Endothelial cell (in vitro differentiated cells): ENCODE results near the gene B3GNT3. TPM values are rescaled to one million over a fixed set of nuclear protein-coding genes. Genes with fewer than 3 reads are reported as not detected.

ENCODE experiments used
- DNase-seq: peaks from one replicate; pipeline ENCODE4 v3.0.0; 2021; ENCODE audit warnings: low spot score
- H3K27ac Mint-ChIP-seq: one replicate; pipeline ENCODE4 v1.8.0; 2021; ENCODE audit warnings: mixed read lengths, inconsistent platforms; ENCODE audit not compliant: unreplicated experiment
- H3K27me3 Mint-ChIP-seq: one replicate; pipeline ENCODE4 v1.8.0; 2021; ENCODE audit warnings: mild to moderate bottlenecking, moderate library complexity, mixed read lengths, inconsistent platforms; ENCODE audit not compliant: unreplicated experiment
- H3K36me3 Mint-ChIP-seq: one replicate; pipeline ENCODE4 v1.8.0; 2021; ENCODE audit warnings: mild to moderate bottlenecking, low read depth, mixed read lengths, inconsistent platforms; ENCODE audit not compliant: unreplicated experiment
- H3K4me1 Mint-ChIP-seq: one replicate; pipeline ENCODE4 v1.8.0; 2021; ENCODE audit warnings: mild to moderate bottlenecking, mixed read lengths, inconsistent platforms; ENCODE audit not compliant: unreplicated experiment
- H3K4me3 Mint-ChIP-seq: one replicate; pipeline ENCODE4 v1.8.0; 2021; ENCODE audit warnings: mild to moderate bottlenecking, mixed read lengths, inconsistent platforms; ENCODE audit not compliant: unreplicated experiment
- H3K9me3 Mint-ChIP-seq: one replicate; pipeline ENCODE4 v1.8.0; 2021; ENCODE audit warnings: mixed read lengths, inconsistent platforms; ENCODE audit not compliant: unreplicated experiment
- long read RNA-seq: library from polyadenylated mRNA; unstranded; transcript quantifications from one replicate; pipeline ENCODE4 v2.0.0, GENCODE V29; 2020; ENCODE audit not compliant: unreplicated experiment
- total RNA-seq: library from RNA; stranded (reverse); fragmentation: NEBNext Ultra II Directional; extraction: Animal tissue kit (Norgen Biotek cat#: 25700); gene quantifications from one replicate; pipeline ENCODE4 v1.2.1, GENCODE V29; 2021; ENCODE audit not compliant: unreplicated experiment
- TF ChIP-seq, protein P1 (sequence below): fragments of 200-600 bp; sonication (generic); IDR thresholded peaks from one replicate; pipeline ENCODE4 v1.5.0; 2021; ENCODE audit warnings: antibody characterized with exemption; ENCODE audit not compliant: unreplicated experiment

The B3GNT3 gene, protein sequence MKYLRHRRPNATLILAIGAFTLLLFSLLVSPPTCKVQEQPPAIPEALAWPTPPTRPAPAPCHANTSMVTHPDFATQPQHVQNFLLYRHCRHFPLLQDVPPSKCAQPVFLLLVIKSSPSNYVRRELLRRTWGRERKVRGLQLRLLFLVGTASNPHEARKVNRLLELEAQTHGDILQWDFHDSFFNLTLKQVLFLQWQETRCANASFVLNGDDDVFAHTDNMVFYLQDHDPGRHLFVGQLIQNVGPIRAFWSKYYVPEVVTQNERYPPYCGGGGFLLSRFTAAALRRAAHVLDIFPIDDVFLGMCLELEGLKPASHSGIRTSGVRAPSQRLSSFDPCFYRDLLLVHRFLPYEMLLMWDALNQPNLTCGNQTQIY
- total RNA-seq = 0.77 TPM
- long read RNA-seq = 0 reads

DNA sequence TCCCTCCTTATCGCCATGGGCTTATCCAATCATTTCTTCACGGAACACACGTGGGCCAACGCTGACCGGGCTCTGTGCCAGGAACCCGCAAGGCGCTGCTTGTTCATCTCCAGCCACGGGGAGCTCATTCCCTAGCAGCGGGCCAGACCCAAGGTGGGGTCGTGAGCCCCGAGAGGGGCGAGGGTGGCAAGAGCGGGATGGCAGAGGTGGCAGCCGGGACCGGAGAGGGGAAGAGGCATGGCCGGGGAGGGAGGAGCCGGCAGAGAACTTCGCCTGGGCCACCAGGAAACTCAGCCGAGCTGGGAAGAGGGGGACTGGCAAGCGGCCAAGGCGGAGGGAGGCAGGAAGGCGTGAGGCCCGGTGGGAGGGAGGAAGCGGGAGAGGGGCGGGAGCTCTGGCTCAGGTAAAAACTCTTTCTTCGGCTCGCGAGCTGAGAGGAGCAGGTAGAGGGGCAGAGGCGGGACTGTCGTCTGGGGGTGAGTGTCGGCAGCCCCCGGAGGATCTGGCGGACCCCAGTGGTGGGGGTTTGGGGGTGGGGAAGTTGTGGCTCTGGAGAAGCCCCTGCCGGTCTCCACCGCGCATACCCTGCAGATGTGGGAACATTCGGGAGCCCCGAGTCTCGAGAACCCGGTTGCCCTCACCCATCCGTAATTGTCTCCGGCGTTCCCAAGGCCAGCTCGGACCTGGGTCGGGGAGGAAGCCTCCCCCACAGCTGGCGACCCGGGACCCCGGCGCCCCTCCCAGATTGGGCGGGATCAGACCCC is at the start of gene B3GNT3:
B3GNT3 (plus strand) TSS at position 408 of the 764 bp plus-strand sequence. CDS start 12,670 bp downstream, outside the sequence.
- TF ChIP-seq, protein P1, sequence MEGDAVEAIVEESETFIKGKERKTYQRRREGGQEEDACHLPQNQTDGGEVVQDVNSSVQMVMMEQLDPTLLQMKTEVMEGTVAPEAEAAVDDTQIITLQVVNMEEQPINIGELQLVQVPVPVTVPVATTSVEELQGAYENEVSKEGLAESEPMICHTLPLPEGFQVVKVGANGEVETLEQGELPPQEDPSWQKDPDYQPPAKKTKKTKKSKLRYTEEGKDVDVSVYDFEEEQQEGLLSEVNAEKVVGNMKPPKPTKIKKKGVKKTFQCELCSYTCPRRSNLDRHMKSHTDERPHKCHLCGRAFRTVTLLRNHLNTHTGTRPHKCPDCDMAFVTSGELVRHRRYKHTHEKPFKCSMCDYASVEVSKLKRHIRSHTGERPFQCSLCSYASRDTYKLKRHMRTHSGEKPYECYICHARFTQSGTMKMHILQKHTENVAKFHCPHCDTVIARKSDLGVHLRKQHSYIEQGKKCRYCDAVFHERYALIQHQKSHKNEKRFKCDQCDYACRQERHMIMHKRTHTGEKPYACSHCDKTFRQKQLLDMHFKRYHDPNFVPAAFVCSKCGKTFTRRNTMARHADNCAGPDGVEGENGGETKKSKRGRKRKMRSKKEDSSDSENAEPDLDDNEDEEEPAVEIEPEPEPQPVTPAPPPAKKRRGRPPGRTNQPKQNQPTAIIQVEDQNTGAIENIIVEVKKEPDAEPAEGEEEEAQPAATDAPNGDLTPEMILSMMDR = no peak
- no peak within 1 kb of the TSS for H3K4me3 Mint-ChIP-seq
- no peaks in the 10 kb centered on the region for H3K36me3 Mint-ChIP-seq
- H3K27me3 Mint-ChIP-seq = peaks cover 4% of the 10 kb centered on the region
- no peaks in the 10 kb centered on the region for H3K9me3 Mint-ChIP-seq
- DNase-seq = peak; percentile 64
- H3K27ac Mint-ChIP-seq = no peak within 1 kb of the TSS
- H3K4me1 Mint-ChIP-seq = peaks cover 4% of the 10 kb centered on the region

DNA sequence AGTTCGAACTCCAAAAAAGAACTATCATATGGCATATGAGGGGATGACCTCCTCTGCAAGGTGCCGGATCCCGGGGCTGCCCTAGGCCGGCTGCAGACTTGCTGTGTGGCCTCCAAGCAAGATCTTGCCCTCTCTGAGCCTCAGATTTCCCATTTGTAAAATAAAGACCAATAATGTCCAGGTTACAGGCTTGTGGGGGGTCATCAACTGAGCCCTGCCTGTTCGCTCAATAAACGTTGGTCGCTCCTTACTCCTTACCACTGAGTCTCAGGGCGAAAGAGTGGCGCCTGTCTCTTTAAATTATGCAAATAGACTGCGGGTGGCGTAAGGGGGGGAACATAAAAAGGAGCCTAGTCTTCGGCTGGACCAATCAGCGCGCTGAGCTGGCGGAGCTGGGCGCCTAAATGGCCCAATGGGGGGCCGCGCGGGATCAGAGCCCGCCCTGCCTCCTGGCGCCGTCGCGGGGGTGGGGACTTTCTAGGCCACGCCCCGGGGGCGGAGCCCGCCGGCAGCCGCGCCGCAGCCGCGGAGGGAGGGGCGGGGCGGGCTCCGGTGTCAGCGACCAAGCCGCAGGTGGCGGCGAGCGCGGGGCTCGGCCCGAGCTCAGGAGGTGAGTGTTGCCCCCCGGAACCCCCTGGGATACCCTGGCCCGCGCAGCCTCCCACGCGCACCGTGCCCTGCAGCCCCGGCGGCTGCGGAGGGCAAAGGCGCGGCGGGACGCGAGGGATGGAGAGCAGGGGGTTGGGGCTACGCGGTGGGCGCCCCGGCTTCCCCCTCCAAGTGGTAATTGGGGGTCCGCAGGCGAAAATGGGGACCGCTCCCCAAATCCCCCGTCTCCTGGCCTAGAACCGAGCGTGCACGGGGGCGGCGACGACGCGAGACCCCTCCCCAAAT is 47.5 kb upstream of the B3GNT3 start:
- TF ChIP-seq, protein P1 = no peak
- H3K27ac Mint-ChIP-seq = no peak overlapping the region
- no peaks in the 10 kb centered on the region for H3K4me1 Mint-ChIP-seq
- no peaks in the 10 kb centered on the region for H3K9me3 Mint-ChIP-seq
- H3K4me3 Mint-ChIP-seq = no peak overlapping the region
- peaks cover 3% of the 10 kb centered on the region for H3K36me3 Mint-ChIP-seq
- H3K27me3 Mint-ChIP-seq = peaks cover 9% of the 10 kb centered on the region
- DNase-seq = peak; percentile 91

DNA sequence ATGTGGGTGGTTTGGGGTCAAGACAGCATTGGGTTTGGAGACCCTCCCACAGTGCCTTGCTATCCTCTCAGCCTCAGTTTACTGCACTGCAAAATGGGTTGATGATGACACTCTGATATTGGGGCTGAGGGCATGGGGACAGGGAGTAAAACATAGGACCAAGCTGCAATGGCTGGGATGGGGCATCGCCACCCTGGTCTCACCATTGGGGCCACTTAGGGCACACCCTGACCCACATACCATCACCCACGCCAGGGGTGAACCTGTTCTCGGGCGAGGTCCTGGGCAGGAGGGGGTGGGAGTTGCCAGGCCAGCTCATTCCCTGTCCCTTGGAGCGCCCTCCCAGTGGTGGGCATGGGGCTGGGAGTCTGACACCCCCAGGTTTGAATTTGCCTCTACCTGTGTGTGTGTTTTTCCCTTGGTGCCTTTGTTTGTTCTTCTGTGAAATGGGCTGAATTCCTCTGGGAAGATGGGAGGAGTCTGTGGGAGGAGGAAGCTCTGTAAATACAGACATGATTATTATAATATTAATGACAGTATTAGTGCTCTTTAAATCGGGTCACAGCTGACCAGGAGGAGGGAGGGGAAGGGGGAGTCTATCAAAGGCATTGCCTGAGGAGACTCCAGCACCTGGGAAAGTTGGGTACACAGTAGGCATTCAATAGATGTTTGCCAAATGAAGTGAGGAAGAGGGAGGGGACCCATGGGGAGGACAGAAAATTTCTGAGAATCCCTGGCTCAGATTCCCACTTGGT is 45.9 kb upstream of the B3GNT3 start:
- no peak for DNase-seq
- Mint-ChIP-seq H3K27ac (no peak overlapping the region), H3K36me3 (peaks cover 3% of the 10 kb centered on the region), H3K4me1 (no peaks in the 10 kb centered on the region), H3K4me3 (no peak overlapping the region), H3K9me3 (no peaks in the 10 kb centered on the region), H3K27me3 (peaks cover 8% of the 10 kb centered on the region)
- TF ChIP-seq, protein P1 = no peak

DNA sequence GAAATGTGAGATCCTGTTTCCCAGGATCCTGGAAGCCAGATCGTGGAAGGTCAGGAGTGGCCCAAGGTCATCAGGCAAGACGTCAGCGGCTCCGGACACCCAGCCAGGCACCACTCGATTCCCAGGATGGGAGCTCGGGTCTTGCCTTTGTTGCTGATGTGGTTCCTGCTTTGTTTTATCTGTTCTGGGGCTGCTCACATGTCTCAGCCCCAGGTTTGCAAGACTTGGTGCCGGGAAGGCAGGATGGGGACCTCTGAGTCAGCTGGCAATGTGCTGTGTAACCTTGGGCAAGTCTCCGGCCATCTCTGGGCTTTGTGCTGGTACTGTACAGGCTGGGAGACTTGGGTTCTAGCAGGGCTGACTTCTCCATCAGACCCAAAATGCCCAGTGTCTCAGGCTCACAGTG is 45.0 kb upstream of the B3GNT3 start:
- Mint-ChIP-seq H3K27ac (no peak overlapping the region), H3K4me3 (no peak overlapping the region), H3K36me3 (peaks cover under 1% of the 10 kb centered on the region), H3K27me3 (peaks cover 8% of the 10 kb centered on the region), H3K9me3 (no peaks in the 10 kb centered on the region), H3K4me1 (no peaks in the 10 kb centered on the region)
- no peak for DNase-seq
- TF ChIP-seq, protein P1 = no peak
